ENCODE measurements around the gene SOAT2.
"Not testable (repeated sequence)": the region's sequence is repeated elsewhere in the genome, so short reads cannot be mapped to it uniquely, and the experiment has no call there.

SOAT2 gene

DNA sequence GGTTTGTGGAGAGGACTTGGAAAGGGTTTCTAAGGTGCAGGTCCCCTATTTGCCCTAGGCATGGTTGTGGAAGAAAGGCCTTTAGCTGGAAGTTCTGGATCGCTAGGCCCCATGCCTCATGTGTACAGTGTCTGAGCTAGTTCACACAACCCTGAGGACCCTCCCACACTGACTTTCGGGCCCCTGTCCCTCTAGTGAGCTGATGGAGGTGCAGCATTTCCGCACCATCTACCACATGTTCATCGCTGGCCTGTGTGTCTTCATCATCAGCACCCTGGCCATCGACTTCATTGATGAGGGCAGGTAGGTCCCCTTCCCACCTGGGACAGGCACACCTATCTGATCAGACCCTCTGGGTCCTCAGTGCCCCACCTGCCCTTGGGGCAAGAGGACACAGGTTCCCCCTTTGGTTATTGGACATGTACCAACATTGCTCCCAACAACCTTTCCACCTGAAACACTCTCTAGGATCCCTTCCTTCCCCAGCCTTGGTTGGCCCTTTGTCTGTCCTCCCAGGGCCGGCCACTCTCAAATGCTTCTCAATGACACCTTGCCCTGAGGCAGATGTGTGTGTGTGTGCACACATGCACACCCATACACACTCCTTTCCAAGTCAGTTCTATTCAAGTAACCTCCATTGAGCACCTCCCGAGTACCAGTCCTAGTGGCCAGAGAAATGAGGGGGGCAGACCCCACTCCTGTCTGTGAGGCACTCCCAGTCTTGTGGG, 2.6 kb downstream of the SOAT2 start:
- H3K4me1 ChIP-seq (ENCODE audit: control insufficient read depth in 5 of 5, insufficient read depth in 5 of 5, low read length in 5 of 5): peaks cover 0 to 18% (median 12%) of the 10 kb centered on the region in 5 donors
- H3K9ac ChIP-seq (ENCODE audit: low read length in 5 of 5): no peak overlapping the region
- no peak overlapping the region for H3K4me3 ChIP-seq (ENCODE audit: low read depth in 1 of 5, low read length in 5 of 5)
- H3K36me3 ChIP-seq (ENCODE audit: control insufficient read depth in 5 of 5, insufficient read depth in 5 of 5, low read length in 5 of 5): peaks cover 0 to 13% (median 2%) of the 10 kb centered on the region in 5 donors
- H3K27ac ChIP-seq (ENCODE audit: low read depth, low read length): no peak overlapping the region
- H3K27me3 ChIP-seq (ENCODE audit: control insufficient read depth in 5 of 5, insufficient read depth in 4 of 5, low read length in 5 of 5): no peaks in the 10 kb centered on the region
- H3K9me3 ChIP-seq (ENCODE audit: control insufficient read depth in 5 of 5, low read length in 5 of 5): no peaks in the 10 kb centered on the region

DNA sequence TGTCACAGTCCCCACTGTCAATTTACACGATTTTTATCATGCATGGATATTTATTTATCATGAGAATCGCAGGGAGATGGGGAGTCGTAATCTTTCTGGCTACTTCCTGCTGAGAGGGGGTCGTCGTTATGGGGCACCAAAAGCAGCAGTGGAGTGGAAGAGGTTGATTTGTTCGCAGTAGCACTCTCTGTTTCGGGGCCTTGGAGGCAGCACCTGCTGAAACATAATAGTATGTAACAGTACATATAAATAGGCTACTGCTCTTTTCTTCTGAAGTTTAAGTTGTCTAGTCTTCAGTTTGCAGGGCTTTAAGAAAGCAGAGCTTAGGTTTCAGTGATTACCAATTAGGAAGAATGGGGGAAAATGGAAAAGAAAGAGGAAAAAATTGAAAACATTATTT, 3.8 kb downstream of the SOAT2 start:
- Histone ChIP-seq H3K9me3 (ENCODE audit: control insufficient read depth in 5 of 5, low read length in 5 of 5) (no peaks in the 10 kb centered on the region), H3K4me3 (ENCODE audit: low read depth in 1 of 5, low read length in 5 of 5) (no peak overlapping the region), H3K9ac (ENCODE audit: low read length in 5 of 5) (no peak overlapping the region), H3K4me1 (ENCODE audit: control insufficient read depth in 5 of 5, insufficient read depth in 5 of 5, low read length in 5 of 5) (peaks cover 0 to 18% (median 11%) of the 10 kb centered on the region in 5 donors), H3K27me3 (ENCODE audit: control insufficient read depth in 5 of 5, insufficient read depth in 4 of 5, low read length in 5 of 5) (no peaks in the 10 kb centered on the region), H3K36me3 (ENCODE audit: control insufficient read depth in 5 of 5, insufficient read depth in 5 of 5, low read length in 5 of 5) (peaks cover 0 to 3% (median 0%) of the 10 kb centered on the region in 5 donors), H3K27ac (ENCODE audit: low read depth, low read length) (no peak overlapping the region)

DNA sequence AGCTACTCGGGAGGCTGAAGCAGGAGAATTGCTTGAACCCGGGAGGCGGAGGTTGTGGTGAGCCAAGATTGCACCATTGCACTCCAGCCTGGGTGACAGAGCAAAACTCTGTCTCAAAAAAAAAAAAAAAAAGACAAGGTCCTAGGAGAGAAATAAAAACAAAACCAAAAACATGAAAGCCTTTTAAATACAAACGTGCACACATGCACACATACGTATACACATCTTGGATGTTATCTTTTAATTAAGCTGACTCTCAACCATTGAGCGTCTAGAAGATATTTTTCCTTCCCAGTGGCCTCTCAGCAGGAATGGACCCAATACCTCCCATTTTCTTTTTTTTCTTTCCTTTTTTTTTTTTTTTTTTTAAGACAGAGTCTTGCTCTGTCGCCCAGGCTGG, 9.1 kb downstream of the SOAT2 start:
- not testable (repeated sequence) for H3K27me3 ChIP-seq (ENCODE audit: control insufficient read depth in 5 of 5, insufficient read depth in 4 of 5, low read length in 5 of 5); H3K9ac ChIP-seq (ENCODE audit: low read length in 5 of 5); H3K36me3 ChIP-seq (ENCODE audit: control insufficient read depth in 5 of 5, insufficient read depth in 5 of 5, low read length in 5 of 5); H3K9me3 ChIP-seq (ENCODE audit: control insufficient read depth in 5 of 5, low read length in 5 of 5); H3K4me1 ChIP-seq (ENCODE audit: control insufficient read depth in 5 of 5, insufficient read depth in 5 of 5, low read length in 5 of 5); H3K4me3 ChIP-seq (ENCODE audit: low read depth in 1 of 5, low read length in 5 of 5); H3K27ac ChIP-seq (ENCODE audit: low read depth, low read length)

DNA sequence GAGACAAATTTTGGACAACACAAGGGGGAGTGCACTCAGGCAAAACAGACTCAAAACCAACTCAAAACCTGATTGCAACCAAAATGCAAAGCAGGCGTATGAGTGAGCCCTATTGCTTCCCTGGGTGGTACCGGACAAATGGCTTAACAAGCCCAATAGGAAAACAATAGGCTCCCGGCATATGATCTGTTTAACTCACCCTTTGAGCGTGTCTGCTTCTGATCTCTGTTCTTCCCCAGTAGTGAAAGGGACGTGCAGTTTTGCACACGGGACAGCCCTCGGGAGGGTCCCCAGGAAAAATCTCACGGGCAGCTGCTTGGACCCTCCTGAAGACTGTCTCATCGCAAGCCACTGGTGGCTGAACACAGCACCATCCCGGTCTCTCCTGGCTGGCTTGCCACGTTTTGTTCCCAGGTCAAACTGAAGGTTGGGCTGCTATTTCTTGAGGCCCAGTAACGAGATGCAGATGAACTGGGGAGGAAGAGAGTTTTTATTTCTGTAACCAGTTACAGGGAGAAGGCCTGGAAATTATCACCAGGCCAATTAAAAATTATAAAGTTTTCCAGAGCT, 9.9 kb downstream of the SOAT2 start:
- Histone ChIP-seq H3K4me1 (ENCODE audit: control insufficient read depth in 5 of 5, insufficient read depth in 5 of 5, low read length in 5 of 5) (peaks cover 0 to 3% (median 0%) of the 10 kb centered on the region in 5 donors), H3K36me3 (ENCODE audit: control insufficient read depth in 5 of 5, insufficient read depth in 5 of 5, low read length in 5 of 5) (no peaks in the 10 kb centered on the region), H3K9me3 (ENCODE audit: control insufficient read depth in 5 of 5, low read length in 5 of 5) (no peaks in the 10 kb centered on the region), H3K4me3 (ENCODE audit: low read depth in 1 of 5, low read length in 5 of 5) (no peak overlapping the region), H3K27ac (ENCODE audit: low read depth, low read length) (no peak overlapping the region), H3K9ac (ENCODE audit: low read length in 5 of 5) (no peak overlapping the region), H3K27me3 (ENCODE audit: control insufficient read depth in 5 of 5, insufficient read depth in 4 of 5, low read length in 5 of 5) (no peaks in the 10 kb centered on the region)

DNA sequence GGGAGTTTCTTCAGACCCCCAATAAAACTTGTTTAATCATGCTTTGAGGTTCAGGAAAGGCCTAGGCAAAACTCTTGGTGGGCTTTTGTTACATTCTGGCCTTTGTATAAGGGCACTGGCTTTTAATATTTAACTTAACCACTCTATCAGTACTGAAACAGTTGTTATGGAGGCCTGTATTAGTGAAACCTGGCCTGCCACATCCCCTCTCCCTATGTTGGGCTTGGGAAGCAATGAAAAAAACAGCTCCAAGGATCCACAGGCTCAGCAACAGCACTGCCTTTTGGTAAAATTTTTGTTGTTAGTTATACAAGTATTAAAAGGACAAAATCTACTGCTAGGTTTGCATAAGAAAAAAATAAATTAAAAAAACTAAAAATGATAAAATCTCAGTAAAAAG, 10.7 kb downstream of the SOAT2 start:
- Histone ChIP-seq H3K9ac (ENCODE audit: low read length in 5 of 5) (no peak overlapping the region), H3K27ac (ENCODE audit: low read depth, low read length) (no peak overlapping the region), H3K27me3 (ENCODE audit: control insufficient read depth in 5 of 5, insufficient read depth in 4 of 5, low read length in 5 of 5) (peaks cover 0 to 2% (median 0%) of the 10 kb centered on the region in 5 donors), H3K9me3 (ENCODE audit: control insufficient read depth in 5 of 5, low read length in 5 of 5) (no peaks in the 10 kb centered on the region), H3K4me1 (ENCODE audit: control insufficient read depth in 5 of 5, insufficient read depth in 5 of 5, low read length in 5 of 5) (peaks cover 0 to 3% (median 0%) of the 10 kb centered on the region in 5 donors), H3K36me3 (ENCODE audit: control insufficient read depth in 5 of 5, insufficient read depth in 5 of 5, low read length in 5 of 5) (no peaks in the 10 kb centered on the region), H3K4me3 (ENCODE audit: low read depth in 1 of 5, low read length in 5 of 5) (no peak overlapping the region)

DNA sequence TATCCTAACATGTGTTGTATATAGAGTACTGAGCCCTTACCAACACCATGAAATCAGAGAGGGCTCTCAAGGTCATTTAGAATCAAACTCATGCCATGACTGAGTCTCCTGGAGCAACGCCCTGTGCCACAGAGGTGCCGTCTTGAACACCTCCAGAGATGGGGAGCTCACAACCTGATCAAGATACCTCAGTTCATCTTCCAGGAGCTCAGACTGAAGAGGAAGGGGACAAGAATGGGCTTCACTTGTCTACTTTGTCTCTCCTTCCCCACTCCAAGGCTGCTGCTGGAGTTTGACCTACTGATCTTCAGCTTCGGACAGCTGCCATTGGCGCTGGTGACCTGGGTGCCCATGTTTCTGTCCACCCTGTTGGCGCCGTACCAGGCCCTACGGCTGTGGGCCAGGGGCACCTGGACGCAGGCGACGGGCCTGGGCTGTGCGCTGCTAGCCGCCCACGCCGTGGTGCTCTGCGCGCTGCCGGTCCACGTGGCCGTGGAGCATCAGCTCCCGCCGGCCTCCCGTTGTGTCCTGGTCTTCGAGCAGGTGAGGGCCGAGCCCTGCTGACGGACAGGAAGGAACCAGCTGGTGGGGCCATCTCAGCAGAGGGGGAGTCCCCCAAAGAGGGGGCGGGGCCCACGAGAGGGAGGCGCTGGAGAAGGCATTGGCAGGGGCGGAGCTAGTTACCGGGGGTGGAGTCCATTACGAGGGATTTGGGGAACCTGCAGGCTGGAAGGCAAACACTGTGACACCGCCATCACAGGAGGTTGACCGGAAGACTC, 12.0 kb downstream of the SOAT2 start:
- Histone ChIP-seq H3K27ac (ENCODE audit: low read depth, low read length) (no peak overlapping the region), H3K4me3 (ENCODE audit: low read depth in 1 of 5, low read length in 5 of 5) (no peak overlapping the region), H3K4me1 (ENCODE audit: control insufficient read depth in 5 of 5, insufficient read depth in 5 of 5, low read length in 5 of 5) (peaks cover 0 to 3% (median 0%) of the 10 kb centered on the region in 5 donors), H3K27me3 (ENCODE audit: control insufficient read depth in 5 of 5, insufficient read depth in 4 of 5, low read length in 5 of 5) (peaks cover 0 to 2% (median 0%) of the 10 kb centered on the region in 5 donors), H3K9ac (ENCODE audit: low read length in 5 of 5) (no peak overlapping the region), H3K36me3 (ENCODE audit: control insufficient read depth in 5 of 5, insufficient read depth in 5 of 5, low read length in 5 of 5) (no peaks in the 10 kb centered on the region), H3K9me3 (ENCODE audit: control insufficient read depth in 5 of 5, low read length in 5 of 5) (no peaks in the 10 kb centered on the region)

DNA sequence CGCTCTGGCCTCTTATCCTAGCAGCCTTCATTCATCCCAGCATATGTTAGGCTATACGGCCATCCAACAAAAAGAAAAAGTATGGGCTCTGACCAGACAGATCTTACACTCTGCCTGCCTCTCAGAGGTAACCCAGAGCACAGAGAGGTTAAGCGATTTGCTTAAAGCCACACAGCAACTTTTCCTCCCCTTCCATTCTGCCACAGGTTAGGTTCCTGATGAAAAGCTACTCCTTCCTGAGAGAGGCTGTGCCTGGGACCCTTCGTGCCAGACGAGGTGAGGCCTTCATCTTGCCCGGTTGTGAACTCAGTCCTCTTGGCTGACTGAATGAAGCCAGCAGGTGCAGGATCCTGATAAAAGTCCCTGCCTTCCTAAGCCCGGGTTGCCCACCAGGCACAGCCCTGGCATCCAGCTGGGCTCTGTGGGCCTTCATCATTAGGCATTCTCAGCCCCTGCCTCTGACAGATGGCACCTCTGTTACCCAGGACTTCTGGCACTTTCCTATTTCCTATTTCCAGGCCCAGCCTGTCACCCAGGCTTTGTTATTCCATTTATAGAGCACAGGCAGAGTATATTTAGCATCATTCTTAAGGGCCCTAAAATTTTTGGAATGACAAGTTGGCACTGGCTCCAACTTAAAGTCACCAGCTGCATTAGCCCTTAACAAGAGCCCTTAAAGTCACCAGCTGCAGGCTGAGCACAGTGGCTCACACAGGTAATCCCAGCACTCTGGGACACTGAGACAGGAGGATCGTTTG, 12.8 kb downstream of the SOAT2 start:
- peaks cover 0 to 2% (median 0%) of the 10 kb centered on the region in 5 donors for H3K27me3 ChIP-seq (ENCODE audit: control insufficient read depth in 5 of 5, insufficient read depth in 4 of 5, low read length in 5 of 5)
- no peak overlapping the region for H3K9ac ChIP-seq (ENCODE audit: low read length in 5 of 5)
- H3K36me3 ChIP-seq (ENCODE audit: control insufficient read depth in 5 of 5, insufficient read depth in 5 of 5, low read length in 5 of 5): no peaks in the 10 kb centered on the region
- H3K27ac ChIP-seq (ENCODE audit: low read depth, low read length): no peak overlapping the region
- peaks cover 0 to 3% (median 0%) of the 10 kb centered on the region in 5 donors for H3K4me1 ChIP-seq (ENCODE audit: control insufficient read depth in 5 of 5, insufficient read depth in 5 of 5, low read length in 5 of 5)
- no peaks in the 10 kb centered on the region for H3K9me3 ChIP-seq (ENCODE audit: control insufficient read depth in 5 of 5, low read length in 5 of 5)
- H3K4me3 ChIP-seq (ENCODE audit: low read depth in 1 of 5, low read length in 5 of 5): no peak overlapping the region

DNA sequence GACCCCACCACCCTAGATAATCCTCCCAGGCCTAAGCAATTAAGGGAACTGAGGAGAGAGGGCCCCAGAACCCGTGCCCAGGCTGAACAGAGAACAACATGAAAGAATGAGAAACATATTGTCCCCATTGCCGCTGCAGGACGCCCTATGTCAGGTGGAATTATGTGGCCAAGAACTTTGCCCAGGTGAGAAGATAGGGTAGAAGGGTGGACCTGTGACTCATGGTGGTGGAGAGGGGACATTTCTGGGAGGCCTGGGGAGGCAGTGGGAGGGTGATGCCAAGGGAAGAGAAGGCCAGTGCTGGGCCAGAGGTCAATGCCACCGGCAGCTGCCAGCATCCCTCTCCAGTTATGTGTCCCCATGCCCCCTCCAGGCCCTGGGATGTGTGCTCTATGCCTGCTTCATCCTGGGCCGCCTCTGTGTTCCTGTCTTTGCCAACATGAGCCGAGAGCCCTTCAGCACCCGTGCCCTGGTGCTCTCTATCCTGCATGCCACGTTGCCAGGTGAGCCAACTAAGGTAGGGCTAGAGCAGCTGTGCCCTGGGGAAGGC, 15.5 kb downstream of the SOAT2 start:
- Histone ChIP-seq H3K36me3 (ENCODE audit: control insufficient read depth in 5 of 5, insufficient read depth in 5 of 5, low read length in 5 of 5) (no peaks in the 10 kb centered on the region), H3K9ac (ENCODE audit: low read length in 5 of 5) (no peak overlapping the region), H3K27me3 (ENCODE audit: control insufficient read depth in 5 of 5, insufficient read depth in 4 of 5, low read length in 5 of 5) (peaks cover 0 to 2% (median 0%) of the 10 kb centered on the region in 5 donors), H3K9me3 (ENCODE audit: control insufficient read depth in 5 of 5, low read length in 5 of 5) (no peaks in the 10 kb centered on the region), H3K4me3 (ENCODE audit: low read depth in 1 of 5, low read length in 5 of 5) (no peak overlapping the region), H3K27ac (ENCODE audit: low read depth, low read length) (no peak overlapping the region), H3K4me1 (ENCODE audit: control insufficient read depth in 5 of 5, insufficient read depth in 5 of 5, low read length in 5 of 5) (peaks cover 0 to 3% (median 0%) of the 10 kb centered on the region in 5 donors)

DNA sequence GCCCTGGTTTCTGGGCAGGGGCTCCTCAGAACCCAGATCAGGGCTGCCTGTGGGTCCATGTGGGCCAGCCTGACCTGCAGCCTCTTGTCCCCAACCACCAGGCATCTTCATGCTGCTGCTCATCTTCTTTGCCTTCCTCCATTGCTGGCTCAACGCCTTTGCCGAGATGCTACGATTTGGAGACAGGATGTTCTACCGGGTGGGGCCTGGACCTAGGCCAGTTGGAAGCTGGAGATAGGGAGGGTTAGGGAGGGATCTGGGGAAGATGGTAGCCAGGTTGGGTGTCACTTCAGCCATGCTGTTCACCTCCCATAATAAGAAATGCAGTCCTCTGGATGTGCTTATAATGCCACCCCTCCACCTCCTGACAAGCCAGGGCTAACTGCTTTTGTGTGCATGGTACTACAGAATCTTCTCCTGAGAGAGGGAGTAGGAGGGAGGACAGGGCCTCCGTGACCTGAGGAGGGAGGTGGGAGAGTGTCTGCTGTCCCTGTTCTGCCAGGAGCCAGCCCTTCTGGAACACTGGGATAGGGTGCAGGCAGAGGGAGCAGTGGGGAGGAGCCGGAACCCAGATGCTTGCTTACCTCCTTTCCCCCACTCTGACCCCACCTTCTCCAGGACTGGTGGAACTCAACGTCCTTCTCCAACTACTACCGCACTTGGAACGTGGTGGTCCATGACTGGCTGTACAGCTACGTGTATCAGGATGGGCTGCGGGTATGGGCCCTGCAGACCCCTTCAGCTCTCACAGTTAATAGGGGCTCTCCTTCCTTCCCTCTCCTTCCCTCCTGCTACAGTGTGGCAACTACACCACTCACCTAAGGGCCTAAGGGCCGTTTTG, 17.6 kb downstream of the SOAT2 start:
- H3K27ac ChIP-seq (ENCODE audit: low read depth, low read length): no peak overlapping the region
- H3K4me3 ChIP-seq (ENCODE audit: low read depth in 1 of 5, low read length in 5 of 5): no peak overlapping the region
- H3K36me3 ChIP-seq (ENCODE audit: control insufficient read depth in 5 of 5, insufficient read depth in 5 of 5, low read length in 5 of 5): no peaks in the 10 kb centered on the region
- no peaks in the 10 kb centered on the region for H3K9me3 ChIP-seq (ENCODE audit: control insufficient read depth in 5 of 5, low read length in 5 of 5)
- H3K4me1 ChIP-seq (ENCODE audit: control insufficient read depth in 5 of 5, insufficient read depth in 5 of 5, low read length in 5 of 5): no peaks in the 10 kb centered on the region
- no peak overlapping the region for H3K9ac ChIP-seq (ENCODE audit: low read length in 5 of 5)
- peaks cover 0 to 2% (median 0%) of the 10 kb centered on the region in 5 donors for H3K27me3 ChIP-seq (ENCODE audit: control insufficient read depth in 5 of 5, insufficient read depth in 4 of 5, low read length in 5 of 5)
